ENCODE data around the gene KIAA0825. TPM values are rescaled to one million over a fixed set of nuclear protein-coding genes. Genes with fewer than 3 reads are reported as not detected.

The KIAA0825 gene
- total RNA-seq, 4 donors from 2014 or later: 4.8 to 11.8 (median 7.2) TPM

DNA sequence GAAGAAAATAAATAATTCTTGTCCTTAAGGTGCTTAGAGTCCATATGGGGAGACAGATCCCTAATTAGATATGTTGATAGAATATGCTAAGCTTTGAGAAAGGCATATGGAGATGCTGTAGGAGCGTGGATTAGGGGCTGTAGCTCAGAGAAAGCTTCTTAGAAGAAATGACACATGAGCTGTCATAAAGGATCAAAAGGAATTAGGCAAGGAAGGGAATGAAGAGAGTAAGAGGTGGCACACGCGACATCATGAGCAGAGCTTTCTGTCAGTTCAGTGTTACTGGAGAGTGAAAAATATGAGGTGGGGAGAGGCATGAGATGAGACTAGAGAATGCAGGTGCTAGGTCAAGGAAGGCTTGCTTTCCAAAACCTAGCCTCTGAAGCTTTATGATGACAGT is 118.6 kb downstream of the KIAA0825 start:
- no peaks in the 10 kb centered on the region for H3K36me3 ChIP-seq
- WGBS, 2 donors: 95 to 96% methylated on average over 3 of the region's 3 CpGs
- TF ChIP-seq POLR2A (IDR thresholded peaks at IDR 0.05) (no peak), EP300 (IDR thresholded peaks at IDR 0.05) (no peak)
- TF ChIP-seq, protein P1, sequence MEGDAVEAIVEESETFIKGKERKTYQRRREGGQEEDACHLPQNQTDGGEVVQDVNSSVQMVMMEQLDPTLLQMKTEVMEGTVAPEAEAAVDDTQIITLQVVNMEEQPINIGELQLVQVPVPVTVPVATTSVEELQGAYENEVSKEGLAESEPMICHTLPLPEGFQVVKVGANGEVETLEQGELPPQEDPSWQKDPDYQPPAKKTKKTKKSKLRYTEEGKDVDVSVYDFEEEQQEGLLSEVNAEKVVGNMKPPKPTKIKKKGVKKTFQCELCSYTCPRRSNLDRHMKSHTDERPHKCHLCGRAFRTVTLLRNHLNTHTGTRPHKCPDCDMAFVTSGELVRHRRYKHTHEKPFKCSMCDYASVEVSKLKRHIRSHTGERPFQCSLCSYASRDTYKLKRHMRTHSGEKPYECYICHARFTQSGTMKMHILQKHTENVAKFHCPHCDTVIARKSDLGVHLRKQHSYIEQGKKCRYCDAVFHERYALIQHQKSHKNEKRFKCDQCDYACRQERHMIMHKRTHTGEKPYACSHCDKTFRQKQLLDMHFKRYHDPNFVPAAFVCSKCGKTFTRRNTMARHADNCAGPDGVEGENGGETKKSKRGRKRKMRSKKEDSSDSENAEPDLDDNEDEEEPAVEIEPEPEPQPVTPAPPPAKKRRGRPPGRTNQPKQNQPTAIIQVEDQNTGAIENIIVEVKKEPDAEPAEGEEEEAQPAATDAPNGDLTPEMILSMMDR (IDR thresholded peaks at IDR 0.05): no peak
- no peak overlapping the region for H3K4me3 ChIP-seq
- H3K27ac ChIP-seq: no peak overlapping the region
- H3K27me3 ChIP-seq: no peaks in the 10 kb centered on the region
- no peaks in the 10 kb centered on the region for H3K9me3 ChIP-seq
- no peaks in the 10 kb centered on the region for H3K4me1 ChIP-seq
- no peak for DNase-seq (ENCODE audit: low spot score in 2 of 2)

DNA sequence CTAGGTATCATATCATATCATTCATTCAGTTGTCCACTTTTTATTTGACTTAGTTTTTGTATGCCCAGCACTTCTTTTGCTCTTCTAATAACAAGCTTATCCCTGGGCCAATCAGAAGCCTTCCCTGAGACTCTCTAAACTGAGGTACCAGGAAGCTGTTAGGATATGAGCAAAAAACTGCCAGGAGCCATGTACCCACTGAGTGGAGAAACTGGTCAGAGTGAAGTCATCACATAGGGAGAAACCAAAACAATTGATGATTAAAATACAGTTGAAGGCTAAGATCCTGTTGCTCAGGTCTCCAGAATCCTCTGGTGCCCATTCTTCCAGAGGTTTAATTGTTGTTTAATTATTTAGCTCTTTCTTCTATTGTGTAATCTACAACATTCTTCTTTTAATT is 120.2 kb downstream of the KIAA0825 start:
- TF ChIP-seq, protein P1 (IDR thresholded peaks at IDR 0.05): no peak
- TF ChIP-seq POLR2A (IDR thresholded peaks at IDR 0.05): no peak
- H3K4me1 ChIP-seq: no peaks in the 10 kb centered on the region
- no peaks in the 10 kb centered on the region for H3K9me3 ChIP-seq
- DNase-seq (ENCODE audit: low spot score in 2 of 2): no peak
- no peaks in the 10 kb centered on the region for H3K36me3 ChIP-seq
- H3K27me3 ChIP-seq: no peaks in the 10 kb centered on the region
- no peak overlapping the region for H3K27ac ChIP-seq
- no peak overlapping the region for H3K4me3 ChIP-seq

DNA sequence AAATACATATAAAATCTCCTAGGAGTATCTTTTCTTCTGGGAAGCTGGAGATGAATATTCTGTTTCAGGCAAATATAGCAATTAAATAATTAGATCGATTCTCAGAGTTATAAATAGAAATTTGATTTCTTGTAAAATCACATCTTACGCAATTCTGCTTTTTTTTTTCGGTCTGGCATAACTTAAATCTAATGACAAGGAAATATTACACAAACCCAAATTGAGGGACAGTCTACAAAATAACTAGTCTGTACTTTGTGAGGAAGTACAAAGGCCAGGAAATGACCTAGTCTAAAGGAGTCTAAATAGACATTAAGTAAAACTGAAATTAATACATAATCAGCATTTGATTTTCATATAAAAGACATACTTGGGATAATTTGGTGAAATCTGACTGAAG is 133.3 kb downstream of the KIAA0825 start:
- Histone ChIP-seq H3K36me3 (no peaks in the 10 kb centered on the region), H3K27ac (no peak overlapping the region), H3K27me3 (no peaks in the 10 kb centered on the region), H3K9me3 (no peaks in the 10 kb centered on the region), H3K4me3 (no peak overlapping the region), H3K4me1 (no peaks in the 10 kb centered on the region)
- TF ChIP-seq POLR2A (IDR thresholded peaks at IDR 0.05): no peak
- TF ChIP-seq, protein P1 (IDR thresholded peaks at IDR 0.05): no peak
- TF ChIP-seq EP300 (IDR thresholded peaks at IDR 0.05): no peak
- no peak for DNase-seq (ENCODE audit: low spot score in 2 of 2)
- WGBS, 2 donors: 66 to 69% methylated on average over 3 of the region's 3 CpGs

DNA sequence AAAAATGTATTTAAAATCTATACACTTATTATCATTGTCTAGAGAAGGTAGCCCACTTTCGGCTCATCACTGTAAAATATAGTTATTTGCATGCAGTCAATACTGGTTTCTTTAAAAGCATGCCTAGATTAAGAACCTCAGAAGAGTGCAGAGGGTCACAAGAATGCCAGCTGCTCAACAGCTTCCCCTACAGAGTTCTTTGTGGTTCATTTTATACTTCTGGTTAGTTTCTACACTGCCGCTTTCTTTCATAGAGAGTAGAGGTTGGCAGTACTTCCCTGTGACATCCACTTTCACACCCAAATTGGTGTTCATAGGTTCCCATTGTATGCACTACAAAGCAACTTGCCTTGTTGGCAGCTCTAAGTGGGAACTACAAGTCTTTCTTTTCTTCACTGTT is 137.3 kb downstream of the KIAA0825 start:
- WGBS, 2 donors: 89 to 94% methylated on average over 2 of the region's 2 CpGs

DNA sequence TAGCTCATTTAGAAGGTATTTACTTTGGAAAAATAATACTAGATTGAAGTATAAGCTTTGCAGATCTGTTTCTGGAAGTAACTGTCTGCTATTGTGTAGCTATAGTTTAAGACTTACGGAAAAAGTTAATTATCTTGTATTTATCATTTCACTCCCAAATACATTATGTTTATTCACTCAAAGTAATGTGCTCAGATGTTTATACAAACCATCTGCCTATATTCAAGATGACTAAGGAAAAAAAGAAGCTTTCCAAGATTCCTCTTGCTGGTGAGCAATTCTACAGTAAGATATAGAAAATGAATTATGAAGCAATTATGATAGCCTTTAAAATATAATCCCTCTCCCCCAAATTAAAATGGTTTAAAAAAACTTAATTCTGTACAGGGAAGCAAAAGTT is 137.9 kb downstream of the KIAA0825 start:
- Histone ChIP-seq H3K27me3 (no peaks in the 10 kb centered on the region), H3K36me3 (peaks cover 0 to 5% (median 0%) of the 10 kb centered on the region in 3 donors)
- TF ChIP-seq EP300 (IDR thresholded peaks at IDR 0.05) (no peak), POLR2A (IDR thresholded peaks at IDR 0.05) (no peak)
- TF ChIP-seq, protein P1 (IDR thresholded peaks at IDR 0.05): no peak

More for the DNA sequence above, 137.3 kb downstream of the KIAA0825 start:
- Histone ChIP-seq H3K36me3 (peaks cover 0 to 5% (median 0%) of the 10 kb centered on the region in 3 donors), H3K27me3 (no peaks in the 10 kb centered on the region), H3K9me3 (no peaks in the 10 kb centered on the region), H3K27ac (no peak overlapping the region), H3K4me1 (no peaks in the 10 kb centered on the region), H3K4me3 (no peak overlapping the region)
- TF ChIP-seq, protein P1 (IDR thresholded peaks at IDR 0.05): no peak
- TF ChIP-seq EP300 (IDR thresholded peaks at IDR 0.05) (no peak), POLR2A (IDR thresholded peaks at IDR 0.05) (no peak)
- no peak for DNase-seq (ENCODE audit: low spot score in 2 of 2)

More for the DNA sequence above, 137.9 kb downstream of the KIAA0825 start:
- WGBS, 2 donors: 89 to 90% methylated on average over 1 of the region's 1 CpG
- no peaks in the 10 kb centered on the region for H3K4me1 ChIP-seq
- H3K4me3 ChIP-seq: no peak overlapping the region
- H3K9me3 ChIP-seq: no peaks in the 10 kb centered on the region
- H3K27ac ChIP-seq: no peak overlapping the region
- DNase-seq (ENCODE audit: low spot score in 2 of 2): no peak

All from tibial nerve (tissue), 4 donors.